A549 (cell line): Measurements from ENCODE around the gene CYP4F3. TPM values are rescaled to one million over a fixed set of nuclear protein-coding genes. Genes with fewer than 3 reads are reported as not detected.

Experiments
- ATAC-seq, 2 experiments: fragments of 200-7000 bp in 1 of 2; fragments of >200 bp in 1 of 2; cut with Nextera tagmentation in 1 of 2; cut with Tn5 transposase in 1 of 2; 3 replicates each; pipeline versions ENCODE4 v1.8.0 to v1.9.1; 2018 to 2020; ENCODE audit warnings: mild to moderate bottlenecking in 1 of 2, moderate library complexity in 1 of 2
- CTCF ChIA-PET: fragments of 300-600 bp; sonication (Branson Sonifier 250); formaldehyde crosslinking; extraction: SDS; loops from one replicate; lab custom pipeline; 2021; ENCODE audit warnings: antibody characterized with exemption, inconsistent platforms; lab: Yijun Ruan, JAX
- POLR2A ChIA-PET: fragments of 350-600 bp; formaldehyde crosslinking; extraction: SDS; loops from one replicate; lab custom pipeline; 2021; ENCODE audit warnings: antibody characterized with exemption, inconsistent platforms; lab: Yijun Ruan, JAX
- DNase-seq, 2 experiments: peaks; one replicate each; pipeline versions ENCODE4 v3.0.0 to v3.0.0-alpha.2; 2011 to 2016; ENCODE audit warnings: low read depth in 1 of 2, low spot score in 1 of 2
- FAIRE-seq: peaks from 2 replicates; lab custom pipeline; 2011; peaks lifted over from hg19 to GRCh38; lab: Jason Lieb, UNC
- H3K27ac ChIP-seq, 2 experiments: fragments of >200 bp; sonication (Bioruptor Twin); formaldehyde crosslinking; 3 replicates each; pipeline ENCODE4 v1.5.1; 2016 to 2017
- H3K4me1 ChIP-seq: fragments of >200 bp; sonication (Bioruptor Twin); formaldehyde crosslinking; 3 replicates; pipeline ENCODE4 v1.6.1; 2016
- H3K4me2 ChIP-seq: fragments of >200 bp; sonication (Bioruptor Twin); formaldehyde crosslinking; 3 replicates; pipeline ENCODE4 v1.6.1; 2016
- H3K4me3 ChIP-seq: fragments of >200 bp; sonication (Bioruptor Twin); formaldehyde crosslinking; 3 replicates; pipeline ENCODE4 v1.5.1; 2016
- H3K9me3 ChIP-seq: fragments of >200 bp; sonication (Bioruptor Twin); formaldehyde crosslinking; 3 replicates; pipeline ENCODE4 v1.6.1; 2016
- ATOH8 ChIP-seq: fragments of 250-450 bp; sonication (Bioruptor Pico); IDR thresholded peaks from 2 replicates; pipeline ENCODE4 v1.5.0; 2020; ENCODE audit warnings: low read depth, mild to moderate bottlenecking, moderate library complexity
- BHLHE40 ChIP-seq: IDR thresholded peaks from 2 replicates; pipeline ENCODE4 v1.6.1; 2012; ENCODE audit warnings: low read depth, low read length, inconsistent platforms
- CBX2 ChIP-seq: fragments of 200-600 bp; sonication (generic); IDR thresholded peaks from 2 replicates; pipeline ENCODE4 v1.6.1; 2016; ENCODE audit warnings: low read depth, mild to moderate bottlenecking, borderline replicate concordance
- CHD2 ChIP-seq: fragments of 150-350 bp; IDR thresholded peaks from 2 replicates; pipeline ENCODE4 v1.6.1; 2014; ENCODE audit warnings: low read length; ENCODE audit not compliant: partially characterized antibody
- CHD4 ChIP-seq: fragments of 200-600 bp; sonication (generic); IDR thresholded peaks from 2 replicates; pipeline ENCODE4 v1.6.1; 2016; ENCODE audit warnings: antibody characterized with exemption, mild to moderate bottlenecking, borderline replicate concordance
- E2F6 ChIP-seq: IDR thresholded peaks from 2 replicates; pipeline ENCODE4 v1.6.1; 2012; ENCODE audit warnings: low read depth, borderline replicate concordance
- EP300 ChIP-seq, 2 experiments: fragments of >200 bp; sonication (Bioruptor Twin); formaldehyde crosslinking; IDR thresholded peaks; 2 replicates in 1 of 2; 3 replicates in 1 of 2; pipeline ENCODE4 v1.6.1; 2016 to 2017
- GATA3 ChIP-seq: IDR thresholded peaks from 2 replicates; pipeline ENCODE4 v1.6.1; 2012; ENCODE audit warnings: borderline replicate concordance
- HDAC2 ChIP-seq: fragments of 200-600 bp; sonication (generic); IDR thresholded peaks from 2 replicates; pipeline ENCODE4 v1.6.1; 2016
- HEYL ChIP-seq: fragments of 250-450 bp; sonication (Bioruptor Pico); IDR thresholded peaks from 2 replicates; pipeline ENCODE4 v1.8.0; 2021; ENCODE audit warnings: mild to moderate bottlenecking, moderate library complexity
- JUN ChIP-seq, 2 experiments: fragments of >200 bp; sonication (Bioruptor Twin); formaldehyde crosslinking; IDR thresholded peaks; 2 replicates in 1 of 2; 3 replicates in 1 of 2; pipeline ENCODE4 v1.6.1; 2016 to 2017
- JUNB ChIP-seq: fragments of >200 bp; sonication (Bioruptor Twin); formaldehyde crosslinking; IDR thresholded peaks from 2 replicates; pipeline ENCODE4 v1.6.1; 2016
- KDM5A ChIP-seq: fragments of 200-600 bp; sonication (generic); IDR thresholded peaks from 2 replicates; pipeline ENCODE4 v1.6.1; 2016; ENCODE audit warnings: antibody characterized with exemption, mild to moderate bottlenecking
- MAFK ChIP-seq: fragments of 450-650 bp; IDR thresholded peaks from 2 replicates; pipeline ENCODE4 v1.6.1; 2014; ENCODE audit not compliant: partially characterized antibody
- MAX ChIP-seq: IDR thresholded peaks from 2 replicates; pipeline ENCODE4 v1.6.1; 2012
- MAZ ChIP-seq: fragments of 150-350 bp; IDR thresholded peaks from 2 replicates; pipeline ENCODE4 v1.6.1; 2014; ENCODE audit warnings: antibody characterized with exemption, low read depth, low read length, borderline replicate concordance
- NPAS2 ChIP-seq: fragments of 250-450 bp; sonication (Bioruptor Pico); IDR thresholded peaks from 2 replicates; pipeline ENCODE4 v1.8.0; 2022; ENCODE audit warnings: mild to moderate bottlenecking, moderate library complexity, borderline replicate concordance
- PHF8 ChIP-seq: fragments of 200-600 bp; sonication (generic); IDR thresholded peaks from 2 replicates; pipeline ENCODE4 v1.6.1; 2016; ENCODE audit warnings: low read depth, mild to moderate bottlenecking, antibody characterized with exemption, moderate library complexity, borderline replicate concordance
- RFX5 ChIP-seq: fragments of 450-650 bp; IDR thresholded peaks from 2 replicates; pipeline ENCODE4 v1.7.1; 2014; ENCODE audit warnings: antibody characterized with exemption, mild to moderate bottlenecking, moderate library complexity
- SREBF2 ChIP-seq: fragments of 450-650 bp; IDR thresholded peaks from 2 replicates; pipeline ENCODE4 v1.6.1; 2014; ENCODE audit warnings: mild to moderate bottlenecking, moderate library complexity
- TFCP2L1 ChIP-seq: fragments of 250-450 bp; sonication (Bioruptor Pico); IDR thresholded peaks from 2 replicates; pipeline ENCODE4 v1.5.0; 2021; ENCODE audit warnings: mild to moderate bottlenecking
- USF2 ChIP-seq: fragments of 450-650 bp; IDR thresholded peaks from 2 replicates; pipeline ENCODE4 v1.6.1; 2014; ENCODE audit warnings: antibody characterized with exemption
- ZNF302 ChIP-seq: fragments of 250-450 bp; sonication (Bioruptor Pico); IDR thresholded peaks from 2 replicates; pipeline ENCODE4 v1.9.0; 2021; ENCODE audit warnings: inconsistent platforms, mild to moderate bottlenecking, moderate library complexity
- WGBS: methylation state at CpG from one replicate; pipeline ENCODE4 v1.1.6; 2017; ENCODE audit errors: missing lambda C conversion rate; 5-methylcytosine and 5-hydroxymethylcytosine counted together
- polyA plus RNA-seq, 4 experiments: library from polyadenylated mRNA; depleted of rRNA in 3 of 4; stranded (reverse); fragments of >200 nt; fragmentation: RNase III in 1 of 4; extraction: RNeasy Plus Mini Kit Qiagen cat#74134 plus additional on column Dnase treatment in 1 of 4; gene quantifications; 2 replicates in 3 of 4; 3 replicates in 1 of 4; pipeline ENCODE4 v1.2.3, GENCODE V29; 2011 to 2017

CYP4F3 gene
- polyA plus RNA-seq, 2 of the 4 experiments (the other 2 are of a cell fraction), result 8.9 to 33.2 TPM

DNA sequence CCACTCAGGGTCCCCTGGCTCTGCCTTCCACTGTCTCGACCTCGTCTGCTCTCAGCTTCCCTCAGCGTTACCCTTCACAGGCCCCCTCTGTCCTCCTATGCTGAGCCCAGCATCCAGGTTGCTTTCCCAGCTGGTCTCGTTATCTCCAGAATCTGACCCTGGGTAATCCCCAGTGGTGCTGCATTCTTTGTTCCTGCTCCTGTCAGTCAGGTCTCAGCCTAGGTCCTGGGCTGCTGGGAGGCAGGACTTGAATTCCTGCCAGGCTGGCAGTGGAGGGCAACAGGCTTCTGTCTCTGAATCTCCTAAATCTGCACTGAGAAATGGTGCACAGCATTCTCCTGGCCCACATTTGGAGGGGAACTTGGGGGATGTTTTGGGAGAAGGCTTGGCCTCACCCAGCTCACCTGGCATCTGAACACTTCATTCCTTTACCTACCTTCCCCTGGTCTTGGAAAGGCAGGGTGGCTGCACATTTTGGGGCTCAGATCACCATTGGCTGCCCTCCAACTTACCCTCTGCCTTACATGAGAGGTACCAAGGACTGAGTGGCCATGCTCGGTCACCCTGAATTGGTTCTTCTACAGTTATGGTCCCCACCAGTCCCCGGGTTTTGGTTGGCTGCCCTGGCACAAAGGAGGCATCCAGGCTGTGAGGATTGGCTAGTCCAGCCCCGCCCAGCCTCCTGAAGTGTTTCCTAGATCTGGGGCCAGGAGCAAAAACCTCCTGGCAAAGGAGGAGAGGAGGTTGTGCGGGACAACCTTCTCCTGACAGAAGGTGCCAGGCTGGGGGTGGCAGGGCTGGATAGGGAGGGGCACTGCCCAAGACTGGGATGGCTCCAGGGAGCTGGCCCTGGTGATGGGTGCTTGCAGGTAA, 26.0 kb upstream of the CYP4F3 start, which contains the start of gene CYP4F8 (continued):
- TF ChIP-seq CHD2, result no peak
- TF ChIP-seq MAX, result no peak
- TF ChIP-seq EP300 (IDR thresholded peaks at IDR 0.05), result no peak
- TF ChIP-seq ZNF302 (CRISPR knock-in tag), result no peak

GRCh38 chr19:15615526-15615925, 25.2 kb upstream of the CYP4F3 start:
- ATAC-seq (no peak), FAIRE-seq (no peak)
- POLR2A ChIA-PET, result no interaction called here
- H3K4me3 ChIP-seq, result no peak overlapping the region
- H3K4me1 ChIP-seq, result no peaks in the 10 kb centered on the region
- WGBS, result 45% methylated on average over 11 of the region's 14 CpGs
- no peak overlapping the region for H3K27ac ChIP-seq
- no peaks in the 10 kb centered on the region for H3K9me3 ChIP-seq
- TF ChIP-seq HDAC2 (no peak), CHD4 (no peak), HEYL (no peak), MAFK (no peak), USF2 (no peak), BHLHE40 (no peak), E2F6 (no peak), CBX2 (no peak)
- TF ChIP-seq, all 56 proteins: peak for 0
- H3K4me2 ChIP-seq, result no peak overlapping the region
- CTCF ChIA-PET, result no interaction called here
- DNase-seq, result no peak

- no peak for DNase-seq
- 51% methylated on average over 4 of the region's 4 CpGs for WGBS
- POLR2A ChIA-PET, result no interaction called here
- no peak overlapping the region for H3K27ac ChIP-seq
- no peak for FAIRE-seq
- H3K4me2 ChIP-seq, result no peak overlapping the region
- no peaks in the 10 kb centered on the region for H3K9me3 ChIP-seq
- ATAC-seq, result no peak
- TF ChIP-seq SREBF2 (no peak), PHF8 (no peak), KDM5A (no peak), JUN (IDR thresholded peaks at IDR 0.05) (no peak), HEYL (no peak), TFCP2L1 (CRISPR knock-in tag) (no peak), RFX5 (no peak), GATA3 (no peak), MAZ (no peak), NPAS2 (CRISPR knock-in tag) (no peak), JUNB (no peak), ATOH8 (no peak)
- no peak overlapping the region for H3K4me3 ChIP-seq
- CTCF ChIA-PET, result no interaction called here
- no peaks in the 10 kb centered on the region for H3K4me1 ChIP-seq
These were observed 24.5 kb upstream of the CYP4F3 start for GRCh38 chr19:15616183-15616582.
